K562 (cell line): Measurements from ENCODE around the gene RER1. TPM values are rescaled to one million over a fixed set of nuclear protein-coding genes. Genes with fewer than 3 reads are reported as not detected.

Experiments used
- CBX1 ChIP-seq: sonication (generic); IDR thresholded peaks from 2 replicates; pipeline ENCODE4 v1.6.1; 2016; ENCODE audit warnings: antibody characterized with exemption, low read depth, mild to moderate bottlenecking
- CCNT2 ChIP-seq: IDR thresholded peaks from 2 replicates; pipeline ENCODE4 v1.6.1; 2011; ENCODE audit warnings: borderline replicate concordance, low read depth, mild to moderate bottlenecking, moderate library complexity, mixed read lengths, low read length; ENCODE audit not compliant: insufficient read length; ENCODE audit errors: extremely low read depth
- DDX20 ChIP-seq: fragments of 450-650 bp; IDR thresholded peaks from 2 replicates; pipeline ENCODE4 v1.6.1; 2016; ENCODE audit warnings: missing genetic modification characterization, low read depth, mild to moderate bottlenecking, missing compliant biosample characterization, moderate library complexity
- EWSR1 ChIP-seq: fragments of 450-650 bp; IDR thresholded peaks from 2 replicates; pipeline ENCODE4 v1.6.1; 2018; ENCODE audit warnings: borderline replicate concordance, mild to moderate bottlenecking, low read depth, moderate library complexity; ENCODE audit not compliant: partially characterized antibody
- ILK ChIP-seq: fragments of 450-650 bp; IDR thresholded peaks from 2 replicates; pipeline ENCODE4 v1.6.1; 2016; ENCODE audit warnings: missing genetic modification characterization, low read depth, mild to moderate bottlenecking, missing compliant biosample characterization, moderate library complexity, borderline replicate concordance
- MGA ChIP-seq: fragments of 450-650 bp; IDR thresholded peaks from 2 replicates; pipeline ENCODE4 v1.6.1; 2016; ENCODE audit warnings: mild to moderate bottlenecking, moderate library complexity
- PTRF ChIP-seq: fragments of 450-650 bp; IDR thresholded peaks from 2 replicates; pipeline ENCODE4 v1.6.1; 2016; ENCODE audit warnings: mild to moderate bottlenecking, missing genetic modification characterization, missing compliant biosample characterization
- RBM15 ChIP-seq: fragments of 200-400 bp; formaldehyde crosslinking; IDR thresholded peaks from 2 replicates; pipeline ENCODE4 v1.6.1; 2018; ENCODE audit warnings: mild to moderate bottlenecking, low read length, moderate library complexity; ENCODE audit not compliant: insufficient read depth
- RUNX1 ChIP-seq: sonication (generic); IDR thresholded peaks from 2 replicates; pipeline ENCODE4 v1.6.1; 2016; ENCODE audit warnings: antibody characterized with exemption, low read depth
- SETDB1 ChIP-seq: IDR thresholded peaks from one replicate; pipeline ENCODE4 v1.6.1; 2012; ENCODE audit warnings: low read length, control low read depth, inconsistent platforms
- SMAD2 ChIP-seq: fragments of 150-350 bp; IDR thresholded peaks from 2 replicates; pipeline ENCODE4 v1.6.1; 2014; ENCODE audit warnings: low read depth, mild to moderate bottlenecking, low read length
- SMARCA4 ChIP-seq: fragments of 450-650 bp; IDR thresholded peaks from 2 replicates; pipeline ENCODE4 v1.6.1; 2016
- SMC3 ChIP-seq: conservative IDR thresholded peaks from 2 replicates; pipeline ENCODE4 v1.6.1; 2011; ENCODE audit warnings: low read depth, low read length, improper control_type of control experiment; ENCODE audit not compliant: insufficient read depth
- XRCC4 ChIP-seq: IDR thresholded peaks from one replicate; pipeline ENCODE4 v1.6.1; 2011; ENCODE audit not compliant: insufficient read depth, insufficient read length; ENCODE audit errors: extremely low read depth
- XRCC5 ChIP-seq: fragments of 200-400 bp; formaldehyde crosslinking; IDR thresholded peaks from 2 replicates; pipeline ENCODE4 v1.6.1; 2017; ENCODE audit warnings: low read depth, mild to moderate bottlenecking, low read length
- ZNF174 ChIP-seq: fragments of 250-450 bp; sonication (Bioruptor Pico); IDR thresholded peaks from 2 replicates; pipeline ENCODE4 v1.4.0; 2020; ENCODE audit warnings: mild to moderate bottlenecking
- ZNF57 ChIP-seq: fragments of 450-650 bp; formaldehyde crosslinking; IDR thresholded peaks from 2 replicates; pipeline ENCODE4 v1.4.0; 2020; ENCODE audit warnings: mild to moderate bottlenecking, moderate library complexity
- polyA plus RNA-seq, 8 experiments: library from polyadenylated mRNA; depleted of rRNA in 4 of 8; stranded (reverse) in 5 of 8; unstranded in 3 of 8; fragments of >200 nt; fragmentation: Nextera tagmentation in 2 of 8; fragmentation: Illumina TruSeq in 1 of 8; extraction: Ambion mirVana in 2 of 8; extraction: Trizol in 1 of 8; gene quantifications; 2 replicates each; pipeline versions ENCODE4 v1.2.1 to v1.2.3, GENCODE V29; 2011 to 2014; ENCODE audit warnings: inconsistent platforms in 1 of 8, missing spikeins in 1 of 8
- total RNA-seq, 7 experiments: library from RNA; depleted of rRNA in 6 of 7; stranded (reverse); fragments of >200 nt in 6 of 7; fragmentation: Illumina TruSeq in 2 of 7; extraction: Trizol in 2 of 7; gene quantifications; 2 replicates each; pipeline versions ENCODE4 v1.2.1 to v1.2.3, GENCODE V29; 2011 to 2021; ENCODE audit warnings: low replicate concordance in 1 of 7

Gene RER1
- total and polyA plus RNA-seq, 9 of the 15 experiments (the other 6 are each of a cell fraction or from before 2014, with no cell fraction given), result 19.6 to 354 (median 183) TPM

GRCh38 chr1:2391041-2391930 is at the start of gene RER1, which contains the start of gene MORN1 (continued):
- TF ChIP-seq XRCC5, result no peak; the same call in 1 of the 2 replicates
- no peak for TF ChIP-seq PTRF (tag)
- no peak for TF ChIP-seq SMAD2
- no peak; the same call in 1 of the 2 replicates for TF ChIP-seq SMC3
- TF ChIP-seq ZNF57 (CRISPR knock-in tag), result no peak
- no peak for TF ChIP-seq XRCC4
- TF ChIP-seq DDX20 (tag), result no peak
- no peak for TF ChIP-seq RUNX1
- peak; percentile 76 for TF ChIP-seq SETDB1
- peak; percentile 69; the same call in 1 of the 2 replicates for TF ChIP-seq CBX1
- TF ChIP-seq RBM15, result no peak
- TF ChIP-seq CCNT2, result peak; percentile 90
- no peak for TF ChIP-seq ILK (tag)
- TF ChIP-seq MGA, result no peak
- no peak for TF ChIP-seq SMARCA4
- TF ChIP-seq EWSR1, result no peak
- TF ChIP-seq ZNF174 (CRISPR knock-in tag), result no peak
